Left renal cortex interstitium (tissue), 4 donors: Measurements from ENCODE around the gene PLN. TPM values are rescaled to one million over a fixed set of nuclear protein-coding genes. Genes with fewer than 3 reads are reported as not detected.
A peak's percentile ranks its signal among the peaks of the same experiment; 100 is the strongest.

Experiments used
- DNase-seq, 4 donors: peaks; one replicate each; pipeline ENCODE4 v3.0.0-alpha.2; 2013; ENCODE audit warnings: low read depth in 4 of 4, low spot score in 2 of 4, missing footprints in 1 of 4
- polyA plus RNA-seq, 4 donors: library from polyadenylated mRNA; unstranded; fragments of 120-200 nt; gene quantifications; one replicate each; pipeline ENCODE4 v1.2.1, GENCODE V29; 2013; ENCODE audit not compliant: insufficient read length in 4 of 4

PLN gene
- polyA plus RNA-seq, 4 donors: 3.8 to 6.7 (median 5.6) TPM

DNA sequence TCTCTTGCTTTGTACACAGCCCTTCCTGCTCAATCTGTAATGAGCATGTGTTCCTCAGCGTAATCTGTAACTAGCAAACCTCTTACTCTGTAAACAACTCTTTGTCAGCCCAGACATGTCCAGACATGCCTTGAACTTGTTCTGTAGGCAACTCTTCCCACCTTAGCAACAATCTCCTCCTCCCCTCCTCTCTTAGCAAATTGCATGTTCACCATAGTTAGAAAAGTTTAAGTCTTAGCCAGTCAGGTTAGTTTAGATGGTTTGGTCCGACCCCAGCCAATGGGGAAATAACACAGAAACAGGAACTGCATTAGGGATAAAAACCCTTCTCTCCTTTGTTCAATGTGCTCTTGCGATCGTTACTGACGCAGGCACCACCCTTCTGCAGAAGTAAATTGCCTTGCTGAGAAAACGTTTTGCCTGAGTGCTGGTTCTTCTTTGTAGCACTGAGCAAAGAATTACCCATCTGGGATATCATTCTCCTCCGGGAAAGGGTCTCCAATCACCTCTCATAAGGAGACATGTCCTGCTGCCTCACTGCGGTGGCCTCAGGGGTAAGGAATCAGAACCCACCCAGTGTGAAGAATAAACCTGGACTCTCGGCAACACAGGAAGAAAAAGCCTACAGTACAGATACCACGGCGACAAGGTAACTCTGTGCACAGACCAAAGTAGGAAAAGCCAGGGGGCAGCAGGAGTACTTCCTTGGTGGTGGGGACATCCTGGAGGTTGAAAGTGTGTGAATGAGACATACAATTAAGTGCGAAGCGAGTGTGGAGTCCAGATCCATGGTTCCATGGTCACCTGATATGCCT is 26.2 kb downstream of the PLN start:
- DNase-seq: no peak

DNA sequence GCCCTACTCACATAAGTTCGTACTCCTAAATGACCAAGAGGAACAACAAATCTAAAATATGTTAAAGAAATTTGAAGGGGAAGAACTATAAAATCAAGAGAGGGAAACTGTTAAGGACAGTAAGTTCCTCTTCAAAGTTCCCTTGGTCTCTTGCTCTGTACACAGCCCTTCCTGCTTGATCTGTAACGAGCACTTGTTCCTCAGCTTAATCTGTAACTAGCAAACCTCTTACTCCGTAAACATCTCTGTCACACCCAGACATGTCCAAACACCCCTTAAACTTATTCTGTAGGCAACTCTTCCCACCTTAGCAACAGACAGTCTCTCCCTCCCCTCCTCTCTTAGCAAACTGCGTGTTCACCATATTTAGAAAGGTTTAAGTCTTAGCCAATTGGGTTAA is 29.9 kb downstream of the PLN start:
- DNase-seq: no peak

GRCh38 chr6:118578617-118579016 is 30.5 kb downstream of the PLN start:
- DNase-seq: no peak

GRCh38 chr6:118579786-118580185 is 31.7 kb downstream of the PLN start:
- no peak for DNase-seq

GRCh38 chr6:118580585-118581419 is 32.7 kb downstream of the PLN start:
- peak in 2 of 4 donors; percentile 32 to 59 for DNase-seq

DNA sequence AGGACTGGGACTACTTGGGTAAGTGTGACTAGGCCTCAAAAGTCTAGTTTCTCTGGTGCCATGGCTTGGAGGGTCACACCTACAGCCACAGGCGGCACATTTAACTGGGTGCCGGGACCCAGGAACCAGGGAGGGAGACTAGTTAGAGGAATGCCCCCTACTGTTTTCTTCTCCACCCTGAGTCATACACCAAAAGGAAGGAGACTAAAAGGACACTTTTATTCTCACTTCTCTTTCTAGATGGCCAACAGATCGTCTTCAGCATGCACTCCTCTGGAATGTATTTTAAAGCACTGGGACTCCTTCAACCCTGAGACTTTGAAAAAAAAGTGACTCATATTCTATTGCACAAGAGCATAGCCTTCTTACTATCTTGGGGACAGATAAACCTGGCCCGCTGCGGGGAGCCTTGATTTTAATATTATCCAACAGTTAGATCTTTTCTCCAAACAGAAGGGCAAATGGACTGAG is 33.4 kb downstream of the PLN start:
- DNase-seq: no peak

DNA sequence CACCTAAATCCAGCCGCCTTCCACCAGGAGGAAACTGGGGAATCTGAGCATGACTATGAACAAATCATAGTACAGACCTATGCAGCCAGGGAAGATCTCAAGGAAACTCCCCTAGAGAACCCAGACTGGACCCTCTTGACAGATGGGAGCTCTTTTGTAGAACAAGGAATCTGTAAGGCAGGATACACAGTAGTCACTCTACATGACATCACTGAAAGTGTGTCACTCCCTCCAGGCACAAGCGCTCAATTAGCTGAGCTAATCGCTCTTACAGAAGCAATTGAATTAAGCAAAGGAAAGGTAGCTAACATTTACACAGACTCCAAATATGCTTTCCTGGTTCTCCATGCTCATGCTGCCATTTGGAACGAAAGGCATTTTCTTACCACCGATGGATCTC is 36.8 kb downstream of the PLN start:
- DNase-seq: no peak

DNA sequence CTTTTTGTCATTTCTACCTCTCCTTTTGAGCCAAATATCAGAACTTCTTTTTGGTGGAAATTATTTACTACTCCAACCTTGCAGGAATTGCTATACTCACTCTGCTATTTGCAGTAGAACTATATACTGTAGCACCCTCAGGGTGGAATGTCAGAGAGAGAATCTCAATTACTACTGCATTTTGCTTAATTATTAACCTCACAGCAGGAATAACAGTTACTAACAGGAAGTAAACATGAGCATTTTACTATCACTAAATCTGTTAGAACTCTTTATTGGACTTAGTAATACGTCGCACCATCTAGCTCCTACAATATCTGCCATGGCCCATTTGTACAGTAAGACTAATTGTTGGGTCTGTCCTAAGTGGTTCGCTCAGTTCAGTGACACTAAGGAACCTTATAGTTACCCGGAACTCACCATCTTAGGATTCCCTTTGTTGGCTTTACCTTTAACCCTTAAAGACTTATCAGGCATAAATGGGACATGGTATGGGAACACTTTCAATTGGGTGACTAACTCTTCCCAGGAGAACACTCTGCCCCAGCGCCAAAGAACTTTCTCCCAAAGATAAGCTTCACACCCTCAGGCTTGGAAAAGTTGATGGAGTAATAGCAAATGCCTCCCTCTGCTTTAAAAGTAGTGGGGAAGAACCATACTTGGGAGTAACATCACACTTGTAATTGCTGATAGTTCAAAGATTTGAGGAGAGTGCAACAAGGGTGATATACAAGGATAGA is 38.8 kb downstream of the PLN start:
- DNase-seq: no peak

GRCh38 chr6:118588626-118589025 is 40.5 kb downstream of the PLN start:
- DNase-seq: no peak

GRCh38 chr6:118589186-118589585 is 41.1 kb downstream of the PLN start:
- DNase-seq: no peak

GRCh38 chr6:118589649-118590365 is 41.7 kb downstream of the PLN start:
- no peak for DNase-seq

DNA sequence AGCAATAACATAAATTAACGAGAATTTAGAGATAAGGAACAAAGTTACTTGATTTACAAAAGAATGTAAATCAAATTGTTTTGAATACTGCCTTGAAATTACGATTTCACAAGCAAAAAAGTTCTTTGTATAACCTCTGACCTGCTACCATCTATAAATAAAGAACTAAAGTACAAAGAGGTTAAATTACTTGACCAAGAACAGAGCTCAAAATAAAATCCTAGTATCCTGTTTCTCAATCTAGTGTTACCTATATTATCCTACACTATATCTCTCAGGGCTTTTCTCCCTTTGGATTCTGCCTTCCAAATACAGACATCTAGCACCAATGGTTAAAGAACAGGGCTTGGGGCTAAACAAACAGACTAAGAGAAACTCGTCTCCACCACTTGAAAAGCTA is 43.8 kb downstream of the PLN start:
- no peak for DNase-seq

- no peak for DNase-seq
Measured at GRCh38 chr6:118594877-118595276, 46.8 kb downstream of the PLN start.

DNA sequence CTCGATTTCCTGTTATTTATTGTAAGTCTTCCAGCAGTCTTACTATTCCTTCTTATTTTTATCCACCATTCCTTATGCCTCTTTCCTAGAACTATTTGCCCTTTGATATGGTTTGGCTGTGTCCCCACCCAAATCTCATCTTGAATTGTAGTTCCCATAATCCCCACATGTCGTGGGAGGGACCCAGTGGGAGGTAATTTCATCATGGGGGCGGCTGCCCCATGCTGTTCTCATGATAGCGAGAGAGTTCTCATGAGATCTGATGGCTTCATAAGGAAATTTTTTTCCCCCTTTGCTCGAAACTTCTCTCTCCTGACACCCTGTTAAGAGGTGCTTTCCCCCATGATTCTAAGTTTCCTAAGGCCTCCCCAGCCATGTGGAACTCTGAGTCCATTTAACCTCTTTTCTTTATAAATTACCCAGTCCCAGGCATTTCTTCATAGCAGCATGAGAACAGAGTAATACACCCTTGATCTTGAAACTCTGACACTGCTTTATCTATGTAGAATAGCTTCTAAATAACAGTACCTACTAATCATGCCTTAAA is 48.8 kb downstream of the PLN start:
- DNase-seq: no peak

DNA sequence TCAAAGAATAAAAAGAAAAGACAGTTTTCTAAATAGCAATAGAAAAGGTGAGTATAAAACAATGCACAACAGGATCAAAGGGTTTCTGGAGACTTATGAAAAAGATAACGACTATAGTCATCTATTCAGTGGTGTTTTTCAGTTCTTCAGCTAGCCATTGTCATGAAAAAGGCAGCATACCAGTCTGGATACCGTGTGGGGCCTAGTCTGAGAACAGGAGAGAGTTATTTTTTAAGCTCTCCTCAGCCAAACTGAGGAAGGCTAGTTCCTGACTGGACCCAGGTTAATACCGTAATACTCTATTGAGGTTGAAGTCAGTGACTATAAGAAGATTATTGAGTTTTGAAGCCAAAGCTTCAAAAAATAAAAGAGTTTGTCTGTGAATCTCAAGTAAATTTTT is 49.5 kb downstream of the PLN start:
- DNase-seq: no peak

- DNase-seq: no peak
Measured at GRCh38 chr6:118598324-118598723, 50.2 kb downstream of the PLN start.

DNA sequence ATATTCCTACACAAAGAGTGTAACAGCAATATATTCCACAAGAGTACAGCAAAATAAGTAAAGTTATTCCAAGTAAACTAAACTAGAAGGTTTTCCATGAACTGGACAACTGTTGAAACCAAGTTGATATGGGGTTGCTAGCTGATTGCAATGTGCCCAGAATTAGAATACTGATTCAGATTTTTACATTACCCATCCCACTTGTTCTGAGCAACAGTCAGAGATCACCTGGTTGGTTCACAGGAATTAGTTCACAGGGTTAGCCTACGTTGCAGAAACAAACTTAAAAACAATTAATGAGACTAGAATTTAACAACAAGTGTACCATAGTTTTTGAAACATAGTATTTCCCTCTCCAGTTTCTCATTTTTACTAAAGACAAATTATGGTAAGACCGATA is 54.2 kb downstream of the PLN start:
- DNase-seq: no peak

- no peak for DNase-seq
Measured at GRCh38 chr6:118603372-118603771, 55.3 kb downstream of the PLN start.

GRCh38 chr6:118606268-118606667 is 58.2 kb downstream of the PLN start:
- DNase-seq: no peak

DNA sequence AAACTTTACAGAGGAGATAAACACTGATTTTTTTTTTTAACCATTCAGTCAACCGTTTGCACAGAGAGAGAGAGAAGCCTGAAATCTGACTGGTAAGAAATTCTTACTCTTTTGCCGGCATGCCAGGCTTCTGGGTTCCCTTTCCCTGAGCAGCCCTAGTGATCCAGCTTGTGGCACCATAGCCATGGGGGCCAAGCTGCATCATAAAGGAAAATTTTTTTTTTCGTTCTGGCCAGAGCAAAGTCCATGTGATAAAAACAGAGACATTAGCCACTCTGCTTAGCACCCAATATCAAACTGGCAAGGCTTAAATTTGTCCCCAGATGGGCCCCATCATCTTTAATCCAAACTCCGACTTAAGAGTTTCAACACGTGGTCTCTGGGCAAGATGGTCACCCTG is 58.8 kb downstream of the PLN start:
- no peak for DNase-seq
